GM13977 (cell line): Measurements from ENCODE around the gene WWOX.

Experiments used
- DNase-seq: peaks from one replicate; pipeline ENCODE4 v3.0.0; 2012; ENCODE audit warnings: low spot score
- in situ Hi-C: fragments of 300-500 bp; cut with MboI; formaldehyde crosslinking; loops from one replicate; pipeline ENCODE4 v1.12.0; 2022; ENCODE audit warnings: low sequenced_read_pairs, low pct_unique_long_range_greater_than_20kb, mixed read lengths, inconsistent platforms; ENCODE audit not compliant: unreplicated experiment
- TF ChIP-seq, protein P1 (sequence below): IDR thresholded peaks from 2 replicates; pipeline ENCODE4 v1.5.1; 2012; ENCODE audit warnings: mild to moderate bottlenecking, control low read depth; ENCODE audit not compliant: insufficient read depth; ENCODE audit errors: extremely low read depth, missing control alignments

Gene WWOX

DNA sequence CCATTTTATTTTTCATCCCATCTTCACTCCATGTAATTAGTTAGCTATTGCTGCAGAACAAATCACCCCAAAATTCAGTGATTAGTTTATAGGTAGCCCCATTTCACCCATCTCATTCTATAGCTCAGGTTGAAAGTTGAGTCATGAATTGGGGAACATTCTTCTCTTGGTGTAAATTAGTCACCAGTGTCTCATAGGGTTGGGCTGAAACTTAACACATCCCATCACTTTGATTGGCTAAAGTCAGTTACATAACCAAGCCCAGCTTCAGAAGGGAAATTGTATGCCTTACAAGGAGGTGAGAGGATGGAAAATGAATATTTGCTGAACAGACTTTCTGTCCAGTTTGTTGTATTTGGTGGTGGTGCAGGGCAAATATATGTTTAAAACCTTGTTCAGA is 477.5 kb downstream of the WWOX start:
- TF ChIP-seq, protein P1, sequence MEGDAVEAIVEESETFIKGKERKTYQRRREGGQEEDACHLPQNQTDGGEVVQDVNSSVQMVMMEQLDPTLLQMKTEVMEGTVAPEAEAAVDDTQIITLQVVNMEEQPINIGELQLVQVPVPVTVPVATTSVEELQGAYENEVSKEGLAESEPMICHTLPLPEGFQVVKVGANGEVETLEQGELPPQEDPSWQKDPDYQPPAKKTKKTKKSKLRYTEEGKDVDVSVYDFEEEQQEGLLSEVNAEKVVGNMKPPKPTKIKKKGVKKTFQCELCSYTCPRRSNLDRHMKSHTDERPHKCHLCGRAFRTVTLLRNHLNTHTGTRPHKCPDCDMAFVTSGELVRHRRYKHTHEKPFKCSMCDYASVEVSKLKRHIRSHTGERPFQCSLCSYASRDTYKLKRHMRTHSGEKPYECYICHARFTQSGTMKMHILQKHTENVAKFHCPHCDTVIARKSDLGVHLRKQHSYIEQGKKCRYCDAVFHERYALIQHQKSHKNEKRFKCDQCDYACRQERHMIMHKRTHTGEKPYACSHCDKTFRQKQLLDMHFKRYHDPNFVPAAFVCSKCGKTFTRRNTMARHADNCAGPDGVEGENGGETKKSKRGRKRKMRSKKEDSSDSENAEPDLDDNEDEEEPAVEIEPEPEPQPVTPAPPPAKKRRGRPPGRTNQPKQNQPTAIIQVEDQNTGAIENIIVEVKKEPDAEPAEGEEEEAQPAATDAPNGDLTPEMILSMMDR = no peak
- in situ Hi-C loops = no loop called here
- DNase-seq = no peak

DNA sequence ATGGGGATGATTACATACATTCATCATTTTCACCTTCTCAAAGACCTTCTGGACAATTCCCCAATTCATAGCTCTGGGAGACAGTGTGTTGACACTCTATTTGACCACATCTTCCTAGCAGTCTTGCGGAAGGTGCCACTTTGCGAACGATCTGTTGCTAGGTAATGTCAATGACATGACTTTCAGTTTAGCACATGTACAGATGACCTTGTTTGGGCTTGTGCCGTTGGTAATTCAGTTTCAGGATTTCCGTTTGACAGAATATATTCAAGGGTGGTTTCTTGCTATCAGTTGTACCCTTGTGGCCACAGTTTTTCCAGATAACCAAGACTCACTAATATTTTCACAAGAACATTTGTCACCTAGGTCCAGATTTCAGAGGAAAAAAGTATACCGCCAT is 478.2 kb downstream of the WWOX start:
- no peak for DNase-seq
- TF ChIP-seq, protein P1 = no peak
- in situ Hi-C loops = no loop called here

DNA sequence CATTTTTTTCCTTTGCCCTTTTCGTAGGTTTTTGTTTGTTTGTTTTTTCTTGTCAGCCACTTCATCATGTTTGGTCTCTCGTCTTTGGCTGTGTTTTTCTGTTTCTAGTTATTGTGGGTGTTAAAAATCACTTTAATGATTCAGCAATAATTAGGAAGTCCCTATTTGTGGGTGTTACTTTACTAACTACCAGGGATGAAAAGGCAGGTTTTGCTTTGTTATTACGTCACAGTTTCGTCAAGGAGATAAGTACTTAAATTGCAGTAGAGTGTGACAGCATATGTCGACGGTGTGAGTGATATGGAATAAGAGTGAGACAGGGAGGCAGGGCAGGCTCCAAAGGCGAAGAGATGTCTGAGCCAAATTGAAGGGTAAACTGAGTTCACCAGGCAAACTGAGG is 479.6 kb downstream of the WWOX start:
- in situ Hi-C loops = no loop called here
- no peak for DNase-seq
- TF ChIP-seq, protein P1 = no peak

DNA sequence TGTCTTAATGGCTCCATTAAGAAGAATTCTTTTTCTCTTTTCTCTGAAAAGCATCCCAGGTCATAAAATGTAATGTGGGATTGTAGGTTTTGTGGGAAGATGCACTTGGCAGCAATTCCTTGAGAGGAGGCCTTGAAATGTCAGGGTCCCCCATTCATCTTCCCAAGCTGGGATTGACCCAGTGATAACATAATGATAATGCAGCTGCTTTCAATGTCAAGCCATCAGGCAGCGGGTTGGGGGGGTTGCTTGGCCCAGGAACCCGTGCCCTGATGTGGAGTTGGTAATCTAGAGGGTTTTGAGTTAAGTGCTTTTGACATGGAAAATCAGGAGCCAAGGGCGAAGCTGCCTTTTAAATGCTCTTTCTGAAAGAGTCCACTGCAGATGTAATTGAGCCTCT is 484.0 kb downstream of the WWOX start:
- in situ Hi-C loops = no loop called here
- no peak for DNase-seq
- TF ChIP-seq, protein P1 = no peak

DNA sequence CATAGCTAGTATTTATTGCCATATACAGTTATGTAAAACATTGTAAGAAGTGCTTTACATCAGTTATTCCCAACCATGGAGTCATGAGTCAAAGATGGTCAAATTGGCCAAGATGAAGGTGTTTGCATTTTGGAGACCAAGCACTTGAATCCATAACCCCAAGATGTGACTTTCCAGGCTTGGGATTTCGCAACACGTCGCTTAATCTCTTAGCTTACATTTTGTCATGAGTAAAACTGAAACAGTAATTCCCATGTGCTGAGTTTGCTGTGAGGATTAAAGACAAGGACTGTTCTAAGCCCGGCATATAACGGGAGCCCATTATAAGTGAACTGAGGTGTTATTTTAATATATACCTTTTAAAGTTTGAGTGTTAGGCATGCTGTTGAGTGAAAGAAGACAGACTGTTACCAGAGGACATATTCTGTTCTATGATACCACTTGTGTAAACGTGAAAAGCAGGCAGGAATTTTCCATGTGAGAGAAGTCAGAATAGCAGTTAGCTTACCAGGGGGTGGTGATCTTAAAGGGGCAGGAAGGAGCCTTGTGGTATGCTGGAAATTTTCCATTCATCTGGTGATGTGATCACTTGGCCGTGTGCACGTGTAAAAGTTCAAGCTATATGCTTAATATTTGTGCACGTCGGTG is 484.9 kb downstream of the WWOX start:
- TF ChIP-seq, protein P1 = no peak
- in situ Hi-C loops = no loop called here
- no peak for DNase-seq

DNA sequence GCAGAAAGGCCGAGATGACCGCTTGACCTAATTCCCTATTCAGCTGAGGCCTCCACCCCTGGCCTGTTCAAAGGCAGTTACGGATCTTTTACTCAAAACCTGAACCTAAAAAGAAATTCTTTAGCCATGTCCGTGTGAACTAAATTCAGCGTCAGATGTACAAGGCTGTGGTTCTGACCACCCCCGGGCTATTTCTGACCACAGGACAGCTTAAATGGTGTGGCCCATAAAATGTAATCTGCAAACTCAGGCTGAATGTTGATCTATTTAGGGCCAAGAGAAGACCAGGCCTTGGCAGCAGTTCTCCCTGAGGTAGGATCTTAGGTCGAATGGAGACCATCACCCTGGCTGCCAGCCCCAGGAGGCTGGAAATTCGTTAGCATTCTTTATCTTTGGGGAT is 485.5 kb downstream of the WWOX start:
- TF ChIP-seq, protein P1 = no peak
- in situ Hi-C loops = no loop called here
- no peak for DNase-seq
